Measurements from ENCODE around the gene SEMA3F.

Gene SEMA3F

DNA sequence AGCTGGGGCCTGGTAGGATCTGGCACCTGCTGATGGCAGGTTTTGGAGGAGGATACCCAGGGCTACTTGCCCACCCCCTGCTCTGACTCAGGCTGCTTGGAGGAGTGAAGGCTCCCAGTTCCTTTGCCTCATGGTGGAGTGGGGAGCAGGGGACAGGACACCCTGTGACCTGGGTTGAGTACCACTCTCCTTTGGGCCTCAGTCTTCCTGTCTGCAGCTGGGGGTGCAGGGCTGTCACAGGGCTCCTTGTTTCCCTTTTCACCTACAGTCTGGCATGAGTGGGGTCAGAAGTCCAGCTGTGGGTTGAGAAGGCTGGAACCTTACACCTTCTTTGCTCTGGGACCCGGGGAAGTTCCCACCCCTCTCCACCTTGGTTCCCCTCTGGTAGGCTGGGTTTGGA is 14.7 kb downstream of the SEMA3F start:
- DNase-seq (ENCODE audit: low read depth in 1 of 2, low spot score in 1 of 2), result no peak

DNA sequence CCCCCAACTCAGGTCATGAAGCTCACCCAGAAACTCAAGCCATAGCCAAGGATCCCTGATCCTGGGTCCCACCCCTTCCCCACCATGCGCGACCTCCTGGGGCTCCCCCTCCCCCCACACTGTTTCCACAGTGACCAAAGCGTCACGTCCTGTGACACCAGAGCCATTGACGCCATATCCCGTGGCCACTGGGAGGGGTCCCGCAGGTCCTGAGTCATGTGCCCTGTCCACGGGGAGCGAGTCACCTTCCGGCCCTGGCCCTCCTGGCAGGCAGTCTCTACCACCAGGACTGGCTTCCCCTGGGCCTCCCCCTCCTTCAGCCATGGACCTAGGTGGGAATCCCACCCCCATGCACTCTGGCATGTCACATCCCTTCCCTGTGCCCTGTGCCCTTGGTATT is 15.6 kb downstream of the SEMA3F start:
- DNase-seq (ENCODE audit: low read depth in 1 of 2, low spot score in 1 of 2), result no peak

GRCh38 chr3:50171540-50172301 is 16.6 kb downstream of the SEMA3F start:
- no peak for DNase-seq (ENCODE audit: low read depth in 1 of 2, low spot score in 1 of 2)

DNA sequence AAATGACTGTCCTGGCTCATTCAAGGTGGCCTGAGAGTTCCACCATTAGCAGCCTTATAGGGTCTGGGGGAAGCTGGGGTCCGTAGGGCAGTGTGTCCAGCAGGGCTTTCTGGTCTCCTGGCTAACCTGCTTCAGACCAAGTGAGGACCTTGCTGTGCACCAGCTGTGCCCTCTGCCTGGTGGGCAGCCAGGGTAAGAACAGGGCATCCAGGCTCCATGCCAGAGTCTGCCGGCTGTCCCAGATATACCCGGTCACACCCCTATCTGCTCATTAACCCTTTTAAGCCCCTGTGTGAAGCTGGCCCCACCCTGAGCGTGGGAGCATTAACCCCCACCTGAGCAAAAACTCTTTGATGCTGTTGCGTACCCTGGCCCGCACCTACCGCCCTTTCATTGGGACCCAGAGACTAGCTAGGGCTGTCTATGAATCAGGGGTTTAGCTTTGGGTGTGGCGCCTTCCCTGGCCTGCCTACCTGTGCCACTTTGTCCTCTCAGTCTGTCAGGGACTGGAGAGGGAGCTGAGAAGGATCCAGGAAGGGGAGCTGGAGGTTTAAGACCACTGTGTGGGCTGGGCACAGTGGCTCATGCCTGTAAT is 17.6 kb downstream of the SEMA3F start:
- no peak for DNase-seq (ENCODE audit: low read depth in 1 of 2, low spot score in 1 of 2)

GRCh38 chr3:50173685-50174516 is 18.8 kb downstream of the SEMA3F start:
- no peak for DNase-seq (ENCODE audit: low read depth in 1 of 2, low spot score in 1 of 2)

GRCh38 chr3:50174517-50174895 is 19.4 kb downstream of the SEMA3F start:
- no peak for DNase-seq (ENCODE audit: low read depth in 1 of 2, low spot score in 1 of 2)

DNA sequence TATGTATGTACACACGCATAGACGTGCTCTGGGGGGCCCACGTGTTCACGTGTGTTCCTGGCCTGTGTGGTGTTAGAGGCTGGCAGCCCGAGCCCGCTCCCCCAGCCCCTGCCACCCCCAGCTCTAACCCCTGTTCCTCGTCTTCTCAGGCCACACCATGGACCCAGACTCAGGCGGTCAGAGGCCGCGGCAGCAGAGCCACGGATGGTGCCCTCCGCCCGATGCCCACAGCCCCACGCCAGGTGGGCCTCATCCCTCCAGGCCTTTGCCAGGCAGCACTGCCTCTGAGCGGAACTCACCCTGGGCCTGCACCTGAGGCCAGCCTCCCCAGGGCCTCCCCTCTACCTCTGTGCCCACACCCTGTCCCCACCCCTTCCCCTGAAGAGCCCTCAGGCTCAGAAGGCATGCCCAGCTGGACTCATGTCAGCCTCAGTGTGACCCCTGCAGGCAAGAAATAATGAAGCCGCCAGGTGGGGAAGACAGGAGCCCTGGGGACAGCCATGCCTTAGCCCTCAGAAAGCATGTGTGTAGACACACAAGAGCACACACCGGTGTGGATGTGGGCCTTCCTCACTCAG is 19.9 kb downstream of the SEMA3F start:
- no peak for DNase-seq (ENCODE audit: low read depth in 1 of 2, low spot score in 1 of 2)

- no peak for DNase-seq (ENCODE audit: low read depth in 1 of 2, low spot score in 1 of 2)
Measured at GRCh38 chr3:50177346-50177745, 22.2 kb downstream of the SEMA3F start.

GRCh38 chr3:50179710-50180109 is 24.6 kb downstream of the SEMA3F start:
- no peak for DNase-seq (ENCODE audit: low read depth in 1 of 2, low spot score in 1 of 2)

DNA sequence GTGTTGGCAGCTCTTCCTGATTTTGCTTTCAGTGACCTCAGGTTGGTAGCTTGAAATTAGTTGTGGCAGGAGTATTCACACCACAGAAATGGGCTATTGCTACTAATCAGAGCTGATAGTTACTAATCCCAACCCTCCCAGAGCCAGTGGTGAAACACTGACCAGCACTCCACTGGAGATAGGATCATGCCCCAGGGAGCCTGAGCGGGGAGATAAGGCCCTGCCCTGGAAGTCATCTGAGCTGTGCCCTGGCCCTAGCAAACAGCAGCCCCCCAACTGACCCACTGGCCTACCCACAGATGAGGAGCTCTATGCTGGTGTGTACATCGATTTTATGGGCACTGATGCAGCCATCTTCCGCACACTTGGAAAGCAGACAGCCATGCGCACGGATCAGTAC is 26.9 kb downstream of the SEMA3F start:
- DNase-seq (ENCODE audit: low read depth in 1 of 2, low spot score in 1 of 2), result no peak

- DNase-seq (ENCODE audit: low read depth in 1 of 2, low spot score in 1 of 2), result no peak
Measured at GRCh38 chr3:50182533-50183099, 27.5 kb downstream of the SEMA3F start.

DNA sequence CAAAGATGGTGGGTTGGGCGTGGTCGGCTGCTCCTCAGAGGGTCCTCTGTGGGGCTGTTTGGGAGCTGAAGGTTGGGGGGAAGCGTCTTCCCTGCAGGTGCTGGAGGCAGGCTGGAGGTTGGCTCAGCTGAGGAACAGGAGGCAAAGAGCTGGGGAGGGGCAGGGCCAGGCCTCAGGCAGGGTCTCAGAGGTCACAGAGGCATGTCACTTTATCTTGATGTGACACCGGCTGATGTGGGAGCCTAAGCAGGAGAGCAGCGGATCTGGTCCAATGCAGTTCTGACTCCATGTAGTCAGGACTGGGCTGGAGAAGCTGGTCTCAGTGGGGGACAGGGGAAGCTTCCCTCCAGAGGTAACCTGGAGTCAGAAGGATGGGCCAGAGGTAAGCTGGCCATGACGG is 28.6 kb downstream of the SEMA3F start:
- DNase-seq (ENCODE audit: low read depth in 1 of 2, low spot score in 1 of 2), result no peak

- no peak for DNase-seq (ENCODE audit: low read depth in 1 of 2, low spot score in 1 of 2)
Measured at GRCh38 chr3:50184242-50184978, 29.3 kb downstream of the SEMA3F start.

GRCh38 chr3:50185230-50185629 is 30.1 kb downstream of the SEMA3F start:
- DNase-seq (ENCODE audit: low read depth in 1 of 2, low spot score in 1 of 2), result no peak

GRCh38 chr3:50186096-50186495 is 31.0 kb downstream of the SEMA3F start:
- DNase-seq (ENCODE audit: low read depth in 1 of 2, low spot score in 1 of 2), result no peak

DNA sequence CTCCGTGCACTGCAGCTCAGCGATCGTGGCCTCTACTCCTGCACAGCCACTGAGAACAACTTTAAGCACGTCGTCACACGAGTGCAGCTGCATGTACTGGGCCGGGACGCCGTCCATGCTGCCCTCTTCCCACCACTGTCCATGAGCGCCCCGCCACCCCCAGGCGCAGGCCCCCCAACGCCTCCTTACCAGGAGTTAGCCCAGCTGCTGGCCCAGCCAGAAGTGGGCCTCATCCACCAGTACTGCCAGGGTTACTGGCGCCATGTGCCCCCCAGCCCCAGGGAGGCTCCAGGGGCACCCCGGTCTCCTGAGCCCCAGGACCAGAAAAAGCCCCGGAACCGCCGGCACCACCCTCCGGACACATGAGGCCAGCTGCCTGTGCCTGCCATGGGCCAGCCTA is 32.6 kb downstream of the SEMA3F start:
- DNase-seq (ENCODE audit: low read depth in 1 of 2, low spot score in 1 of 2), result no peak

GRCh38 chr3:50189274-50189673 is 34.1 kb downstream of the SEMA3F start:
- peak in 1 of 2 donors; percentile 27 for DNase-seq (ENCODE audit: low read depth in 1 of 2, low spot score in 1 of 2)

DNA sequence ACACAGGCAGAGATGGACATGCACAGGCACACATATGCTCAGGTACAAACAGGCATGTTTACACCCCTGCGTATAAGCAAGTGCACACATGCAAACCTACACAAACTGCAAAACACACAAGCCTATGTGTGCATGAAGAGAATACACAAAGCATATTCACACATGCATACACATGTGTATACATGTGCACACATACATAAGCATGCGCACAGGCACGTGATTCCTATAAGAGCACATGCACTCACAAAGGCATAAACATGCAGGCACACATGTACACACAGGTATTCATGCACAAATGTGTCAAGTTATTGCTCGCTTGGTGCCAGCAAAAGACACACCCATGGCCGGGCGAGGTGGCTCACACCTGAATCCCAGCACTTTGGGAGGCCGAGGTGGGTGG is 34.9 kb downstream of the SEMA3F start:
- DNase-seq (ENCODE audit: low read depth in 1 of 2, low spot score in 1 of 2), result no peak

DNA sequence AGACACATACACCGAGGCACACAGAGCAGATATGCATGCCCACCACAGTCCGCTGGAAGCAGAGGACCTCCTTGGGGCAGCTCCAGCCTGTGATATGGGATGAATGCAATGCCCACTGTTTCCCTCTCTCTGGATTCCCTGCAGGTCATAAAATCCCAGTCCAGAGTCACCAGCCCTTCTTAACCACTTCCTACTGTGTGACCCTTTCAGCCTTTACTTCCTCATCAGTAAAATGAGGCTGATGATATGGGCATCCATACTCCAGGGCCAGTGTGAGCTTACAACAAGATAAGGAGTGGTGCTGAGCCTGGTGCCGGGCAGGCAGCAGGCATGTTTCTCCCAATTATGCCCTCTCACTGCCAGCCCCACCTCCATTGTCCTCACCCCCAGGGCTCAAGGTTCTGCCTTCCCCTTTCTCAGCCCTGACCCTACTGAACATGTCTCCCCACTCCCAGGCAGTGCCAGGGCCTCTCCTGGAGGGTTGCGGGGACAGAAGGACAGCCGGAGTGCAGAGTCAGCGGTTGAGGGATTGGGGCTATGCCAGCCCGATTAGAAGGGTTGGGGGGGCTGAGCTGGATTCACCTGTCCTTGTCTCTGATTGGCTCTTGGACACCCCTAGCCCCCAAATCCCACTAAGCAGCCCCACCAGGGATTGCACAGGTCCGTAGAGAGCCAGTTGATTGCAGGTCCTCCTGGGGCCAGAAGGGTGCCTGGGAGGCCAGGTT is 36.0 kb downstream of the SEMA3F start, which contains the start of gene GNAT1:
GNAT1 (plus strand) TSS at position 675 of the 725 bp plus-strand sequence. CDS start 116 bp downstream, outside the sequence.
- DNase-seq (ENCODE audit: low read depth in 1 of 2, low spot score in 1 of 2), result no peak

DNA sequence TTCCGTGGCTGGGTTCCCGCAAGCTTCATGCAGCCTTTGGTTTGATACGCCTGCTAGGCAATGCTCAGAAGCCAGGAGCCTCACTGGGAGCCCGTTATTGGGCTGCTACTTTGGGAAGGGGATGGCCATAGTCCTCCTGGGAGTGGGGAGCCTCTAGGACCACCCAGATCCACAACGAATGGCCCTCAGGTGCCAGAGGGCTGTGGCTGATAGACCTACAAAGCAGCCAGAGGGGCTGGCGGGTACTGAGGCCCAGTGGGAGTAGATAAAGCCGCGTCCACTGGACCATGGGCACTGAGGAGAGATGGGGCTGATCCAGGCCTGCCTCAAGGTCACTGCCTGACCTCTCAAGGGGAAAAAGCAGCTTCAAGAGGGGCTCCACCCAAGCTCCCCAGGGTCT is 37.0 kb downstream of the SEMA3F start:
- DNase-seq (ENCODE audit: low read depth in 1 of 2, low spot score in 1 of 2), result no peak

Measured in activated CD4-positive, alpha-beta T cell treated with anti-CD3 and anti-CD28 coated beads, Interleukin-2, amount 50 U/mL, for 24 hours (primary cell).